A172 (cell line): ENCODE measurements around the gene SAP25. TPM values are rescaled to one million over a fixed set of nuclear protein-coding genes. Genes with fewer than 3 reads are reported as not detected.

Source experiments
- DNase-seq: peaks from one replicate; pipeline ENCODE4 v3.0.0-alpha.2; 2015; ENCODE audit warnings: low spot score
- total RNA-seq: library from RNA; depleted of rRNA; stranded (reverse); fragments of >200 nt; shearing (Covaris generic); gene quantifications from 2 replicates; pipeline ENCODE4 v1.2.3, GENCODE V29; 2014; rRNA removed

Gene SAP25
- total RNA-seq = 0.19 and 0.55 TPM in 2 replicates

DNA sequence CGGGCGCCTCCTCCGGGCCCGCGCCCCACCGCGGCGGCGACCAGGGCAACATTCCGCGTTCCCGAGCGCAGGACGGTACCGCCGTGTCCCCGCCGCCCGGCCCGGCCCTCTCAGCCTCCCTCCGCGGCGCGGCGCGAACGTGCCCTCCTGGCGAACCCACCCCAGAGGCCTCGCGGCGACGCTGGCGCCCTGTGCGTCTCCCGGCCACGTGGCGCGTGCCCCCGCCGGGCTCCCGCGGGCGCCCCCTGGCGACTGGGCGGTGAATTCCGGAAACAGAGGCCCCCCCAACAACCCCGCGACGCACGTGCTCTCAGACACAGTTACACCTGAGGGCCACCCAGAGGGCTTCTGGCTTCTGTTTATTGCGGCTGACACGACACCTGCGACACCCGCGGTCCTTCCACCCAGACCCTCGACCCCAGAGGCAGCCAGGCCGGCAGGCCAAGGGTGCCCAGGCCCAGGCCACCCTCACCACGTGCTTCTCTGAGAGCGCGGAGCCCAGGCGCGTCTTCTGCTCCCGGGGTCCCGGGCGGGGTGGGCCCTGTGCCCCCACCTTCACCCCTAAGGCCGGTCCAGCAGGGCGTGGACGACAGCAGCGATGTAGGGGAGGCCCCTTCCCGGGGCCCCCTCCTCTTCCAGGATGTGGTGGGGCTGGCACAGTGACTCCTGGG is at the start of gene SAP25:
TSS of gene SAP25 (minus strand) at position 210 of the 671 bp plus-strand sequence. CDS start at position 52, 158 bp downstream.
- DNase-seq = no peak

DNA sequence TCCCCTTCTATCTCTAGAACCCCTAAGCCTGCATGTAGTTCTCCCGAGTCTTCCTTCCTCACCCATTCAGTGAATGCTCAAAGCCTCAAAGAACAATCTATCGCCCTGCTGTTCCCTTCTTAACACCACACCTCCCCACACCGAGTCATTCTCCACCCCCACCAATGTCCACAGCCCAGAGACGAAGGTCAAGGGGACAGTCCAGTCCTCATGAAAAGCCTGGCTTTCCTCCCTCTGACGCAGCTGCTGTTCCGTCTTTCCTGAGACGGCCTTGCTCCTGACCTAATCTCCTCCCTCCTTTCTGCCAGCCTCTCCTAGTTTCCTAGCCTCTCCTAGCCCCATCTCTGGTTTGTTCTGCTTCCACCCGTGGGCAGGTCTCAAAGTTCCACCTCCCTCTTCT is 47.9 kb upstream of the SAP25 start:
- DNase-seq = no peak

DNA sequence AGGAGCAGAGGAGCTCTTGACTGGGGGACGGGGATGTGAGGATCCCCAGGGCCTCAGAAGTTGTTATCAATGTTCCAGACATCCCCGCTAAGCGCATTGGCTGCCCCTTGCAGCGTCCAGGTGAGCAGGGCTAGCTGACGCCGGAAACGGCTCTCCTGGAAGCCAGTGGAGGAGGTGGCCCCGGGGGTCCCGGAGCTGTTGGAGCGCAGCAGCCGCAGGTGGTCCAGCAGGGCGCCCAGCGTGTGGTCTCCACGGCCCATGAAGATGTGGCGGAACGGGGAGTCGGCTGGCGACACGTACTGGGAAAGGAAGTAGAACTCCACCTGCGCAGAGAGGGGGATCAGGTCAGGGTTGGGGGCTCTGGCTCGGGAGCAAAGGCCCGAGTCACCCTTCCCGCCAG is 47.1 kb upstream of the SAP25 start:
- DNase-seq = no peak

DNA sequence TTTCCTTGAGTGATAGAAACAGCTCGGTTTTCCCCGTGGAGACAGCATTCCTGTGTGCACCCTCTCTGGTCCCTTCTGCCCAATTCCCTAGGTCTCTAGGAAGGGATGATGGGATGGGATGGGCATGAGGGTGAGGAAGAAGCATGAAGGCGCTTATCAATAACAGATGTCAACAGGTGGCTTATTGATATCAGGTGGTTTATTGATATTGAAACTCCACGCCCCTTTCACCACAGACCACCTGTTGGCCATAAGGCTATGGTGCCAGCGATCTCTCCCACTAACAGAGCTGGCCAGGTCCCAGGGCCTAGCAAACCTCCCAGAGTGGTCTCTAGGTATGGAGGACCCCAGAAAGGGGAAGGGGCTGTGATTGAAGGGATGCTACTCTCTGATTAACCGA is 46.5 kb upstream of the SAP25 start:
- no peak for DNase-seq

DNA sequence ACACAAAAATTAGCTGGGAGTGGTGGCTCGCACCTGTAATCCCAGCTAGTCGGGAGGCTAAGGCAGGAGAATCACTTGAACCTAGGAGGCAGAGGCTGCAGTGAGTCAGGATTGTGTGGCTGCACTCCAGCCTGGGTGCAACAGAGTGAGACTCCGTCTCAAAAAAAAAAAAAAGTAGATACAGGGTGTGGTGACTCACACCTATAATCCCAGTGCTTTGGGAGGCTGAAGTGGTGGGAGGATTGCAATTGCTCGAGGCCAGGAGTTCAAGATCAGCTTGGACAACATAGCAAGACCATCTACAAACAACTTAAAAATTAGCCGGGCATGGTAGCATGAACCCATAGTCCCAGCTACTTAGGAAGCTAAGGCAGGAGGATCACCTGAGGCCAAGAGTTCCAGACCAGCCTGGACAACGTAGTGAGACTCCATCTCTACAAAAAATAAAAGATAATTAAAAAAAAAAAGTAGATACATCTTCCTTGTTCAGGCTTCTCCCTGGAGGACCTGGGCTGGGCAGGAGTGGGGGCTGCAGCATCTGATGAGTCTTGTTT is 40.7 kb upstream of the SAP25 start:
- no peak for DNase-seq

DNA sequence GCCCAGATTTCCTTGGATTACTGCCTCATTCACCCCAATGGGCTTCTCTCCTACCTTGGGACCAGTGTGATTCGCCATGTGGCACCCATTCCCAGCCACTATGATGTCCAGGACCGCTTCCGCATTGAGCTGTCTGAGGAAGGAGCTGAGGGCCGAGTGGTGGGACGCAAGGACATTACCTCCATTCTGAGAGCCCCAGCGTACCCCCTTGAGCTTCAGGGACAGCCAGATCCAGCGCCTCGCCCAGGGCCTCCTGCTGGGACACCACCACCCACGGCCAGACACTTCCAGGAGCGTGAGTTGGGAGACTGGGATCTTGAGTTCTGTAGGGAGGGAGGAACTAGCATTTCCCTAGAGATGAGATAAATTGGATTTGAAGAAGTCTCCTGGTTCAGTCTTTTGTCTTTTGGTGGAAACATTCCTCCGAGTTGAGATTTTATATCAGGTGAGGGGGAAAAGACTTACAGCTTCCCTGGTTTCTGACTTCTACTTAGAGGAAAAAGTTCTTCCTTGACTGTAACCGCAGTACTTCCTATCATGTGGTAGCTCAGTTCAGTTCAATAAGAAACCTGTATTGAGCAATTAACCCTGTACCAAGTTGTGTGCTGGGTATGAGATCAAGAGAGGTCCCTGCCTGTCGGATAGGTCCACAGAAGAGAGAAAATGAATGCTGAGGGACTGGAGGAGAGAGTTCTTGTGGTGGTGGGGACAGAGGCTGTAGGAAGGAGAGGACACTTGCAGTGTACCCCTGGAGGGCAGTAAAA is 39.9 kb upstream of the SAP25 start:
- DNase-seq = no peak

DNA sequence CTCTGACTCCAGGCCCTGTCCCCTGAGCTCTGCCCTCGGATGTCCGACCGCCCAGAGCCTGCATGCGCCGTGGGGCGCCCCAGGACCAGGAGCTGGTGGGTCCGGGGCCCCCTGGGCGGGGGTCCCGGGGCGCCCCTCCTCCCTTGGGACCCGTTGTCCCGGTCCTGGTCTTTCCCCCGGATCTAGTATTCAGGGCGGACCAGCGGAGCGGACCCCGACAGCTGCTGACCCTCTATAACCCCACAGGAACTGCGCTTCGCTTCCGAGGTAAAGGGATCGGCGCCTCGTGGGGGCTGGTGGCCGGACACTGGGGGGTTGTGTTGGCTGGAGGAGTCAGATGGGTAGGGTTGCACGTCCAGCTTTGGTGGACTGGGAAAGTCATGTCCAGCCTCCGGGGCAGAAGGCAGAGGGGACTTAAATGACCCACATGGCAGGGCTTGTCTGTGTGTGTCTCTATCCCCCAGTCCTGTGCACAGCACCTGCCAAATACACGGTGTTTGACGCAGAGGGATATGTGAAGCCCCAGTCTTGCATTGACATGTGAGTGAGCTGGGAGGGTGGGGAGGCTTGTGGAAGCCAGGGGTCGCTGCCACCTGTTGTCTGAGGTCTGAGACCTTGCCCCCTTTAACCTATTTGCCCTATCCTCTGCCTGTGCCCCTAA is 39.2 kb upstream of the SAP25 start:
- DNase-seq = no peak

DNA sequence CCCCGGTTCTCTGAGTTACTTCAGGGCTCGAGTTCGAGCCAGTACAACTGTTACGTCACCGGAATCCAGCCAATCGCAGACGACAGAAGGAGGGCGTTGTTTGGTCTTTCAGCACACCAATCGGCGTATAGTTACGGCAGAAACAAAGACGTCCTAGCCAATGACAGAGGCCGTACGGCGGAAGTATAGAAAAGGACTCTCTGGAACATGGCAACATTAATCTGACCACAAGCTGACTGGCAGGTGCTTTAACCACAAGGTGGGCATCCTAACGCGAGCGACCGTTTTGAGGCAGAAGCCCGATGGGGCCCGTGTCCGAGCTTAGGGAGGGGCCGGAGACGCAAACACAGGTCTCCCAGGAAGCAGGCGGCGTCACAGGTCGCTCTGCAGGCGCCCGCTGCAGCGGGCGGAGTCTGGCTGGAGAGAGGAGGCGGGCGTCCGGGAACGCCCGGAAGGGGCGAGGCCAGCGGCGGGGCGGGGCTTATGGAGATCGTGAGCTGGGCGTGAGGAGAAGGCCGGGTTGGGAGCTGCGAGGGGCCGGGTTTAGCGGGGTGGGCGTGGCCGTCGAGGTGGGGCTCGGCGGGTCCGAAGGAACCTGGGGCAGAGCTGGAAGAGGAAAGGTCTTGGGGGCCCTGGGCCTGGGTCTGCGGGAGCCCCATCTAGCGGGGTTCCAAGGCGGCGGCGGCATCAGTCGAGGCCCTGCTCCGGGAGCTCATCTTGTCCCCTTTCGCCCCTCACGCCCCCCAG is 38.5 kb upstream of the SAP25 start, which contains the start of gene MOSPD3:
TSS of gene MOSPD3 (plus strand) at position 558 of the 747 bp plus-strand sequence. CDS start 252 bp downstream, outside the sequence.
- DNase-seq = peak; percentile 100

DNA sequence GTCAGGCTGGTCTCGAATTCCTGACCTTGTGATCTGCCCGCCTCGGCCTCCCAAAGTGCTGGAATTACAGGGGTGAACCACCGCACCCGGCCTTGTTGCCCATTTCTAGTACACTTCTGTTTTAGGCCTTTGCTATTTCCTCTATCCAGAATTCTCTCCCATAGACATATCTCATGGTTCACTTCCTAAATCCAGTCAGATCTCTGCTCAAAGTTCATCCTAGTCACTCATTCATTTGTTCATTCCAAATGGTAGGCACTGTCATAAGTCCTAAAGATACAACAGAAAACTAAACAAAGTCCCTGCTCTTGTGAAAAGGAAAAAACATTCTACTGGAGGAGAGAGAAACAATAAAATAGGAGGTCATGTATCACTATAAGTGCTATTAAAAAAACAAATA is 36.3 kb upstream of the SAP25 start:
- no peak for DNase-seq

DNA sequence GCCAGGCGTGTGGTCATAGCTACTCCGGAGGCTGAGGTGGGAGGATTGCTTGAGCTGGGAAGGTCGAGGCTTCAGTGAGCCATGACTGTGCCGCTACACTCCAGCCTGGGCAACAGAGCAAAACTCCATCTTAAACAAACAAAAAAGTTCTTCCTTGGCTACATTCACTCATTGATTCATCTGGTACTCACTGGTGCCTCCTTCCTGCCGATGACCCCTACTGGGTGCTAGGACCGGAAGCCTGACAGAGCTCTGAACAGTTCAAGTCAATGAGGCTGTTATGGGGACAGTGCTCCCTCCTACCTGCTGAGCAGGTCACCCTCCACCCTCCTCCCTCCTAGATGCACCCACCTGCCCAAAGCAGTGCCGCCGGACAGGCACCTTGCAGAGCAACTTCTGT is 33.4 kb upstream of the SAP25 start:
- DNase-seq = no peak

DNA sequence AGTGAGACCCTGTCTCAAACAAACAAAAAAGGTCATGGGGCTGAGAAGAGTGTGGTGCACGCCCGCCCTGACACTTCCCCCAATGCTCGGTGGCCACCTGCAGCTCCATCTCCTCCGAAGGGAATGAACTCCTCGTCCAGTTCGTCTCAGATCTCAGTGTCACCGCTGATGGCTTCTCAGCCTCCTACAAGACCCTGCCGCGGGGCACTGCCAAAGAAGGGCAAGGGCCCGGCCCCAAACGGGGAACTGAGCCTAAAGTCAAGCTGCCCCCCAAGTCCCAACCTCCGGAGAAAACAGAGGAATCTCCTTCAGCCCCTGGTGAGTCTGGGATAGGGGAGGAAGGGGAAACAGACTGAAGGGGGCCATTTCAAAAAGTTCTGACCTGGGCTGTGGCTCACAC is 32.6 kb upstream of the SAP25 start:
- DNase-seq = no peak

DNA sequence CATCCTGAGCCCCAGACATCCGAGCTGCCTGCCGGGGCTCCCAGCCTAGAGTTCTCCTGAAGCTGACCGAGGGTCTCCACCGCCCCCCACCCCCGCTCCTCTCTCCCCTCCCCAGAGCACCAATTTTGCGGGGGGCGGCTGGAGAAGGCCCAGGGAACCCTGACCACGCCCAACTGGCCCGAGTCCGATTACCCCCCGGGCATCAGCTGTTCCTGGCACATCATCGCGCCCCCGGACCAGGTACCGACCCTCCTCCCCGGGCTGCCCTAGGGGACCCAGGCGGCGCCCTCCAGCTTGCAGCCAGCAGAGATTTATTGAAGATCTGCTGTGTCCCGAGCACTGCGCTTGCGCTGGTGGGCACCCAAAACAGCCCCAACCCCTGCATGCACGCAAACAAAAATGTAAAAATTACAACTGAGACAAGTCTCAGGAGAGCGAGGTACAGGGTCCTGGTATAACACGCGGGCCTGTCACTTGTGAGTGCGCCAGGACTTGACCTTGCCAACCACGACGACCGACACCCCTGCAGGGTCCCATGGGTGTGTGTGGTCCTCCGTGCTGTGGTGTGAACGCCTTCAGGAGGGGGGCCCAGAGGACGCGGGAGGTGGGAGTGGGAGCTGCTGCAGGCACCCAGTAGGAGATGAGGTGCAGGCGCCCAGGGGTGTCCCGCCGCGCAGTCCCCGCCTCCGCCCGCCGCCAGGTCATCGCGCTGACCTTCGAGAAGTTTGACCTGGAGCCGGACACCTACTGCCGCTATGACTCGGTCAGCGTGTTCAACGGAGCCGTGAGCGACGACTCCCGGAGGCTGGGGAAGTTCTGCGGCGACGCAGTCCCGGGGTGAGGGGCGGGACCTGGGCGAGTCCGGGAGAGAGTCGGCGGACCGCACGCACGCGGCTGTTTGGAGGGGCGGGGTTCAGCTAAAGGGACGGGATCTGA is 31.5 kb upstream of the SAP25 start:
- no peak for DNase-seq

DNA sequence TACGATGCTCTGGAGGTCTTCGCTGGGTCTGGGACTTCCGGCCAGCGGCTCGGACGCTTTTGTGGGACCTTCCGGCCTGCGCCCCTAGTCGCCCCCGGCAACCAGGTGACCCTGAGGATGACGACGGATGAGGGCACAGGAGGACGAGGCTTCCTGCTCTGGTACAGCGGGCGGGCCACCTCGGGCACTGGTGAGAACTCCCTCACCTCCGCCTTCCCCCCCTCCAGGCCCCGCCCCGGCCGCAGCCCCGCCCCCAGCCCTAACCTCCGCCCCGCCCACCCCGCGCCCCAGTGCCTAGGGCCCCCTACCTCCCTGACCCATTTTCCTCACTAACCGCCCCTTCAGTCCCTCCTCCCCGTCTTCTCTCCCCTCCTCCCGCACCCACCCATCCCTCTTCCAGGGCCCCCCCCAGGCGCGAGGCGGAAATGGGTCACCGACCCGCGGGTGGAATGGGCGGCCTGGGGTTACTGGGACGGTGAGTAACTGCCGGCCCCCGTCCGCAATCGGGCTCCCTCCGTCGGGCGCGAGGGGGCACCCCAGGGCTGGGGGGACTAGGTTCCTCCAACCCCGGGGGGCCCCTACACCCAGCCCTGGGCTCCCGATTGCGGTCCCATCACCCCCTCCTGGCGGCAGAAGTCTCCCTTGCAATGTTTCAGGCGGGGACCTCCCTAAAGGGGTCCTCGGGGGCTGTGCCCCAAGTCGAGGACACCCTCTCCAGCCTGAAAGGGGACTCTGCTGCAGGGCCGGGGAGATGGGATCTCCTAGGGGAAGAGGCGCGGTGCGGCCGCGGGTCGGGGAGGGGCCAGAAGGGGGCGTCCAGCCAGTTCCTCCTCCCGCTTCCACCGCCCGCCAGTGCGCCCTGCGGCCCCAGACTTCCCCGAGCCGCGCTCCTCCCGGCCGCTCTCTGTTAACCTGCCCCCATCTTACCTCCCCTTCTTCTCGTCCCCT is 30.6 kb upstream of the SAP25 start:
- peak; percentile 40 for DNase-seq

DNA sequence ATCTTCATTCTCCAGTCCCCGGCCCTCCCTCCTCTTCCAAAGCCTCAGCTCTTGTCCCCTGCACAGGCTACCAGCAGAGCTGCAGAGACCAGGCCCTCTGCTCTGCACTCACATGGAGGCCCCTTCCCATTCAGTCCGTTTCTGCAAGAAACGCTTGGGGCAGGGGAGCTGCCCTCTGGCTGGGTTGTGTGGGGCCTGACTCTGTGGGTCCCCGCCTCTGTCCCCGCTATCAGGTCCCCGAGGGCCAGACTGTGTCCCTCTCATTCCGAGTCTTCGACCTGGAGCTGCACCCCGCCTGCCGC is 30.0 kb upstream of the SAP25 start:
- no peak for DNase-seq

DNA sequence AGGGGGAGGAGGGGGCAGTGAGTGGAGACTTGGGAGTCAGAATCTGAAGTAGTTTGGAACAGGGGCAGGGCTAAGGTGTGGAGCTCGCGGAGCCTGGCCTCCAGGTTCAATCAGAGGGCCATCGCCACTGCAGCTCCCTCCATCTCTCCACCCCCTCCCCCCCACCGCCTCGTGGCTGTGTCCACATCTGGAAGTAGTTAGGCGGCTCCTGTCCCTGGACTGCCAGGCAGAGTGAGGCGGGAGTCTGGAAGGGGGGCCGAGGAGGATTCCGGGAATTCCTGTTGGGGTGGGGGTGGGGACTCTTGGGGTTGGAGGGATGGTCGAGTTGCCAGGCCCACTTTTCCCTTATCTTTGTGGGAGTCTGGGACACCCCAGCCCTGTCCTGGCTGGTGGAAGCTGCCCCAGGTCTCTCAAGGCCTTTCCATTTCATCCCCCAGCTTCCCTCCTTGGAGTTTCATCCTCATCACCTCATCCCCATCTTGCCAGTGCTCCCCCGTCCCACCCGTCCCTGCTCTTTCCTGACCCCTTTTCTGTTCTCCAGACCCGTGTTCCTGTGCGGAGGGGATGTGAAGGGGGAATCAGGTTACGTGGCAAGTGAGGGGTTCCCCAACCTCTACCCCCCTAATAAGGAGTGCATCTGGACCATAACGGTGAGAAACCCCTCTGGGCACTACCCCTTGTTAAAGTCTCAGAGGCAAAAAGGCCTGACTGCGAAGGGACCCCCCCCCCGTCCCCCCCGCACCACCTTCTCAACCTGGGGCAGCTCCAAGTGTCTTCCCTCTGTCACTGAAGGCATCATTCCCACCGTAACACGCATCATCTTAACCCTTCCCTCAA is 29.4 kb upstream of the SAP25 start:
- peak; percentile 60 for DNase-seq

DNA sequence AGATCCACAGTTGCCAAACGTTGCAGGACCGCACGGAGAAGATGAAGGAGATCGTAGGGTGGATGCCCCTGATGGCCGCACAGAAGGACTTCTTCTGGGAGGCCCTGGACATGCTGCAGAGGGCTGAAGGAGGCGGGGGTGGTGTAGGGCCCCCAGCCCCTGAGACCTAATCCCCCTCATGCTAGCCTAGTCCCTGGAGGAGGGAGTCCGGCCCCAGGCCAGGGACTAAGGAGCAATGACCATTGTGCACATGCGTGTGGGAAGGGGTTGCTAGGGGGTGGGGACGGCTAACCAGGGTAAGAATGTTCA is 27.0 kb upstream of the SAP25 start:
- DNase-seq = no peak

DNA sequence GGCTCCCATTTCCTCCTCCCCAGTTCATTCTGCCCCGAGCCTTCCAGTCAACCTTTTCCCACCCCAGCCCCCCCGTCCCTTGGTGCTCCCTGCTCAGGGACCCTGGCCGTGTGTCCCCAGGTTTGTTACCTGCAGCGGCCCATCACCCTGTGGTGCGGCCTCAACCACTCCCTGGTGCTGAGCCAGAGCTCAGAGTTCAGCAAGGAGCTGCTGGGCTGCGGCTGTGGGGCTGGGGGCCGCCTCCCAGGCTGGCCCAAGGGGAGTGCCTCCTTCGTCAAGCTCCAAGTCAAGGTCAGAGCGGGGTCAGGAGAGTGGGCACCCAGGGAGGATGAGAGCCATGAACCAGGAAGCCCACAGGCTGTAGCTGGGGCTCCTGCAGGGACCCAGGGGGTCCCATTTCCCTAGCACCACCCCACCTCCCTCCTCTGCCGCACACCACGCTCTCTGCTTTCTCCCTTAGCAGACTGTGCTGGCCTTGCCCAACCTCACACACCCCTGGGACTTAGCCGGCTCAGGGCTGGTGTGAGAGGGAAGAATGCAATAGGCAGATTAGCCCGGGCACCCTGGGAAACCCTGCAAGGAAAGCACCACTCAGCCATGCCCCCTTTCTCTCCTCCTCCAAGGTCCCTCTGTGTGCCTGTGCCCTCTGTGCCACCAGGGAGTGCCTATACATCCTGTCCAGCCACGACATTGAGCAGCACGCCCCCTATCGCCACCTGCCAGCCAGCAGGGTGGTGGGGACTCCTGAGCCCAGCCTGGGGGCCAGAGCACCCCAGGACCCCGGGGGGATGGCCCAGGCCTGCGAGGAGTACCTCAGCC is 26.4 kb upstream of the SAP25 start:
- no peak for DNase-seq

DNA sequence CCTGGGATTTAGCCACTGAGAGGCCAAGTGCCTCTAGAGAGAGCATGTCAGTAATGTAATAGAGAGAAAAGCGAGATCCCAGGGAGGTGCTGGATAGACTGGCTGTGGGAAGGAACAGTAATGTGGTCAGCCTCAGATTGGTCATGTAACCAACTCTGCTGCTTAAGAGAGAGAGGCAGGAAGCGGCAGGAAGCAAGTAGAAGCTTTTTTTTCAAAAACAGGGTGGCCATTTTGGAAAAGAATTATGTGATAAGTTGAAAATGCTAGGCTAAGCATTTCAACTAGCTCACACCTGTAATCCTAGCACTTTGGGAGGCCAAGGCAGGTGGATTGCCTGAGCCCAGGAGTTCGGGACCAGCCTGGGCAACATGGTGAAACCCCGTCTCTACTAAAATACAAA is 24.7 kb upstream of the SAP25 start:
- peak; percentile 26 for DNase-seq
